Measurements from ENCODE around the gene VPS45.
"Not testable (repeated sequence)": the region's sequence is repeated elsewhere in the genome, so short reads cannot be mapped to it uniquely, and the experiment has no call there.

Gene VPS45, protein sequence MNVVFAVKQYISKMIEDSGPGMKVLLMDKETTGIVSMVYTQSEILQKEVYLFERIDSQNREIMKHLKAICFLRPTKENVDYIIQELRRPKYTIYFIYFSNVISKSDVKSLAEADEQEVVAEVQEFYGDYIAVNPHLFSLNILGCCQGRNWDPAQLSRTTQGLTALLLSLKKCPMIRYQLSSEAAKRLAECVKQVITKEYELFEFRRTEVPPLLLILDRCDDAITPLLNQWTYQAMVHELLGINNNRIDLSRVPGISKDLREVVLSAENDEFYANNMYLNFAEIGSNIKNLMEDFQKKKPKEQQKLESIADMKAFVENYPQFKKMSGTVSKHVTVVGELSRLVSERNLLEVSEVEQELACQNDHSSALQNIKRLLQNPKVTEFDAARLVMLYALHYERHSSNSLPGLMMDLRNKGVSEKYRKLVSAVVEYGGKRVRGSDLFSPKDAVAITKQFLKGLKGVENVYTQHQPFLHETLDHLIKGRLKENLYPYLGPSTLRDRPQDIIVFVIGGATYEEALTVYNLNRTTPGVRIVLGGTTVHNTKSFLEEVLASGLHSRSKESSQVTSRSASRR

DNA sequence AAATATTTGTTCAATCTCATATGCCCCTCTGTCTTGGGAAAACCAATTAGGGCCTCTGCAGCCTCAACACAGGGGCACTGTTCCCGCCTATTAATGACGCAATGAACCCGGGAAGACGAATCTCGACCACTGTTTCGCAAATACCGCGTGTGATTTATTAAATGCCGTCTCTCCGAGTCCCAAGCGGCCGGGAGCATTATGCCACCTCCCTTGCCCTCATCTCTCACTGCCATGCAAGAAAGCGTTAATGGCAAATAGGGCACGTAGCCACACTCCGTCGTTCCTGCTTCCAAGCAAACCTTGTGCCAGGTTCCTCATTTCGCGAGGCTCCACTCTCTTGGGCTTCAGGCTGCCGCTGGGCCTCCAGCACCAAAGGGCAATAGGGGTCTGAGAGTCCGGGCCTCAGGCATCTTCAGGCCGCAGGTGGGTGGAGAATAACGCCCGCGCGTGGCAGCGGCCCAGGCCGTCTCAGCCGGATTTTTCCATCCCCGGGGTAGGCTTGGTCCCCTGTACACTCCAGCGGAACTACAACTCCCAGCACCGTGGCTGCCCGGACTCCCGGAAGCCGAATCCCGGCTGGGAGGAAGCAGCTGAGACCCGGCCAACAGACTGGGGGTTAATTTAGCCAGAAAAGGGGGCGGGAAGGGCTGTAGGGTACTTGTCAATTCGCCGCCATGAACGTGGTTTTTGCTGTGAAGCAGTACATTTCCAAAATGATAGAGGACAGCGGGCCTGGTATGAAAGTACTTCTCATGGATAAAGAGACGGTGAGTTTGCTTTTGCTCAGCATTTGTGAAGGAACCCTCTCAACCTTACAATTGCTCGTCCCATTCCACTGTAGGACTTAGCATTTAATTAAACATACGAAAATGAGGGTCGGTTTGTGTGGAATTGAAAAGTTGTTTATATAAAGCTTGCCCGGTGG lies at the start of gene VPS45:
TSS of gene VPS45 (plus strand) at position 593 of the 925 bp plus-strand sequence. CDS start at position 675, 82 bp downstream.
- DNase-seq (ENCODE audit: low read depth) = peak; percentile 82

DNA sequence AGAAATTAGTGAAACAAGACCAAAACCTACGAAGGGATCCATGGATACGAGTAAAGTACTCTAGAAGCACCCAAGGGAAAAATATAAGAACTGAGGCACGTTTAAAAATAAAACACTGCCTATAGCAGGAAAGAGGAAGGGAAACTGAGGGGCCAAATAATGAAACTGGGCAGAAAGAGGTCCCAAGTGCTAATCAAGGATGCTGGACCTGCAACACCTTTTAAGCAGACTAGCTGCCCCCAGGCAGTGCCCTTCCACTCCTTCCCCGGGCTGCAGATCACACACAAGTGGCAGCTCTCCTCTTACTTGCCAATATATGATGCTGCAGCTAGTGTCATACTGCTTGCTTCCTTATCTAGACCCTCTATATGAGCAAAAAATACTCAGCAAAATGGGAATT lies 49.4 kb upstream of the VPS45 start:
- no peak for DNase-seq (ENCODE audit: low read depth)

DNA sequence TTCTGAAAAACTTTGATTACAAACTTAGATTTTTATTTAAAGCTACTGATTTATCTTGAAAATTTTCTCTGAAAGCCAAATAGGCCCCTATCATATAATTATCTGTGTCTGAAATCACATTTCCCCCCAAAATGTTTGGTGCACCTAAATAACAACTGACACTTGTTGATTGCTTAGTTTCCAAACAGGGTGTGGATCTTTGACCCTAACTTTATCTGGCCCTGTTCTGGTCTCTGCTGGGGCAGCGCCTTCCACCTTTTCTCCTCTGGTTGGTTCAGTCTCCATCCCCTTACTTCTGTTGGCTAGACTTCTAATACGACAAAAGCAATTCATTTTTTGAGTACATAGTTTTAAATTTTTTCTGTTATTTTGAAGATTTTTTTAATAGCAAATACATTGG lies 46.9 kb upstream of the VPS45 start:
- DNase-seq (ENCODE audit: low read depth) = no peak

DNA sequence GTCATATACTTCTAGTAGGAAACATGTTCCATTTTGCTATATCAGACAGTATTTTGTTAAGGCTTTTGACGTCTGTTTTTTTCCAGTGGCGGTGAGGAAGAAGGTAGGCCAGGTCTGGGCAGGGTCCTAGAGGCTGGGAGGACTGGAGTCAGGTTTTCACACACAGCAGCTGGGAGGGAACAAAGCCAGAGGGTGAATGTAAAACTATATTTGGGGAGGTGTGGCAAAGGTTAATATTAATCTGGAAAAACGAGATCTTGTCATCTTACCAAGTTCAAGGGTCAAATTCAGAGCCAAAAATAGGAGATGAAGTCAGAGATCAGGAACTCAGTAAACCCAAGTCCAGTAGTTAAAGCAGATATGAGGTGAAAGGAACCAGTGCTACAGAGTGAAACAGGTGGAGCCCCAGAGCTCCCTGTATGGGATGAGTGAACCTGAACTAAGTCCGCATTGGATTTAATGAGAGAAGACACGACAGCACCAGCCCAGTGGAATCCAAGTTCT lies 46.3 kb upstream of the VPS45 start:
- DNase-seq (ENCODE audit: low read depth) = no peak

DNA sequence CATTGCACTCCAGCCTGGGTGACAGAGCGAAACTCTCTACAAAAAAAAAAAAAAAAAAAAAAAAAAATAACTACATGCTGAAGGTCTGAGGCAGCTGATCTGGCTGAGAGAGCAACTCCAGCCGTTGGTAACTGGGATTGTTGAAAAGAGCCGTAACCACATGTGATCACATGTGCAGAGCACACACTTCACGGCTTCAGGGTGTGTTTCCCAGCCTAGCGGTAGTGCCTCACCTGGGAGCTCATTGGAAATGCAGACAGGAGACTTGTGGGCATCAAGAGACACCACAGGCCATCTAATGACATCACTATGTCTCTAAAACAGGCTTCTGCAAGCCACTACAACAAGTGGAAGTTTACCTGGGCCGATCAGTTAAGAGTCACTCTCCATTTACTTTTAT lies 45.2 kb upstream of the VPS45 start:
- no peak for DNase-seq (ENCODE audit: low read depth)

DNA sequence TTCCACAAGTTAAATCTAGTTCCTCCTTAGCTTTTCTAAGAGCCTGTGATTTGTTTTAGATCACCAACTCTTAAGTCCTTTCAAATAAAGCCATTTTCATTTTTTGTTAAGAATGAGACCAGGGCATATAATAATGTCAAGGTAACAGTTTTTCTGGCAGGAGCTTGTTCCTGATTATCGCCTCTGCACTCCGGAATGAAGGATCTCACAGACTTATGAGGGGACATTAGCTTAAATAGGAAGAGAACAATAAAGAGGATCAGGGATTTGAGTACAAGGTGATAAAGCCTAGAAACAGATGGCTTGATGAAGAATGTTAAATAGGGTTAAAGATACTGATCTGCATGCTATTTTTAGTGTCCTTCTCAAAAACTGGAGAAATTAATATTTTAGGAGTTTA lies 43.4 kb upstream of the VPS45 start:
- no peak for DNase-seq (ENCODE audit: low read depth)

DNA sequence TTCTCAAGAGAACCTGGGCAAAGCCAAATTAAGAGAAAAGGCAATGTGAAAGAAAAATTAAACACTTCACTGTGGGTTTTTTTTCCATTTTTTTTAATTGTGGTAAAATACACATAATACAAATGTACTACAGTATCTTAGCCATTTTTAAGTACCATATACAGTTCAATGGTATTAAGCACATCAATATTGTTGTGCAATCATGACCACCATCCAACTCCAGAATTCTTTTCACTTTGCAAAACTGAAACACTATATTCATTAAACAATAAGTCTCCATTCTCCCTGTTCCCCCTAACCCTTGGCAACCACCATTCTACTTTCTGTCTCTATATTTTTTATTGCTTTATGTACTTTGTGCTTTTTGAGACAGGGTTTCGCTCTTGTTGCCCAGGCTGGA lies 39.3 kb upstream of the VPS45 start:
- DNase-seq (ENCODE audit: low read depth) = no peak

DNA sequence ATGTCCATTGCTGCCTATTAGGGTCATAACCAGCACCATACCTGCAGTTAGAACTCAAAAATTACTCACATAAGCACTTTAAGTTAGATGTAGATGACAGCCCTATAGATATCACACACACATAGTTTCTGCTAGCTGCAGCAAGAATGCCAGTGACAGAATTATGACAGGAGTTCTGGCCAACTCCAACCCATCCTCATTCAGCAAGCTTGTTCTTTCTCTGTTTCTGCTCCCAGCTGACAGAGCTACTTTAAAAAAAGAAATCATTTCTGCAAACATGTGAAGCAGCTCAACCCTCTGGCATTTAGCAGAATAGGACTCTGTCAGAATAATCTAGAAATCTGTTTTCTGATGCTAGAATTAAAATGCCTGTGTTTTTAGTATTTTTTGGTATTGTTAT lies 33.2 kb upstream of the VPS45 start:
- no peak for DNase-seq (ENCODE audit: low read depth)

DNA sequence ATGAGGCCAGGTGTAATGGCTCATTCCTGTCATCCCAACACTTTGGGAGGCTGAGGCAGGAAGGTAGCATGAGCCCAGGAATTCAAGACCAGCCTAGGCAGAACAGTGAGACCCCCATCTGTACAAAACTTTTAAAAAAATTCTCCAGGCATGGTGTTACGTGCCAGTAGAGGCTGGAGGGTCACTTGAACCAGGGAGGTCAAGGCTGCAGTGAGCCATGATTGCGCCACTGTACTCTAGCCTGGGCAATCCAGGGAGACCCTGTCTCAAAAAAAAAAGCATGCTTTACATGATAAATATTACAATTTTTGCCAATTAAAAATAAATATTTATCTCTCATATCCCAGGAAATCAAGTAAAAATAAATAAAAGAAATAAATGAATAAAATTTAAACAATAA lies 17.6 kb upstream of the VPS45 start:
- no peak for DNase-seq (ENCODE audit: low read depth)

DNA sequence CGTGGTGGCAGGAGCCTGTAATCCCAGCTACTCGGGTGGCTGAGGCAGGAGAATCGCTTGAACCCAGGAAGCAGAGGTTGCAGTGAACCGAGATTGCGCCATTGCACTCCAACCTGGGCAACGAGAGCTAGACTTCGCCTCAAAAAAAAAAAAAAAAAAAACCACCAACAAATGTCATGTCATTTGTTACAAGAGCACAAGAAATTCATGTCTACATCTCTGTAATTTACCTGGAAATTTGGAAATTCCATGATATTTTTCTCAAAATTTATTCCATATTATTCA lies 16.5 kb upstream of the VPS45 start:
- no peak for DNase-seq (ENCODE audit: low read depth)

DNA sequence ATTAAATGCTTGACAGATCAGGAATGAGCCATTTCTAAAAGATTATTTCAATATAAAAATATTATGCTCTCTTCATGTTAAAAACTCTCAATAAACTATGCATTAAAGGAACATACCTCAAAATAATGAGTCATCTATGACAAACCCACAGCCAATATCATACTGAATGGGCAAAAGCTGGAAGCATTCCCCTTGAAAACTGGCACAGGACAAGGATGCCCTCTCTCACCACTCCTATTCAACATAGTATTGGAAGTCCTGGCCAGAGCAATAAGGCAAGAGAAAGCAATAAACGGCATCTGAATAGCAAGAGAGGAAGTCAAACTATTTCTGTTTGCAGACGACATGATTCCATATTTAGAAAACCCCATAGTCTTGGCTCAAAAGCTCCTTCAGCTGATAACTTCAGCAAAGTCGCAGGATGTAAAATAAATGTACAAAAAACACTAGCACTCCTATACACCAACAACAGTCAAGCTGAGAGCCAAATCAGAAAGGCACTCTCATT lies 15.6 kb upstream of the VPS45 start:
- not testable (repeated sequence) for DNase-seq (ENCODE audit: low read depth)

DNA sequence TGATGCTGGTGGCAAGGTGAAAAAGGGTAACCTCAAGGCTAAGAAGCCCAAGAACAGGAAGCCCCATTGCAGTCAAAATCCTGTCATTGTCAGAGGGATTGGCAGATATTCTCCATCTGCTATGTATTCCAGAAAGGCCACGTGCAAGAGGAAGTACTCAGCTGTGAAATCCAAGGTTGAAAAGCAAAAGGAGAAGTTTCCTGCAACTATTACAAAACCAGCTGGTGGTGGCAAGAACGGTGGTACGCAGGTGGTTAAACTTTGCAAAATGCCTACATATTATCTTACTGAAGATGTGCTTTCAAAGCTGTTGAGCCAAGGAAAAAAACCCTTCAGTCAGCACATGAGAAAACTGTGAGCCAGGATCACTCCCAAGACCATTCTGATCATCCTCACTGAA lies 13.7 kb upstream of the VPS45 start:
- DNase-seq (ENCODE audit: low read depth) = no peak

DNA sequence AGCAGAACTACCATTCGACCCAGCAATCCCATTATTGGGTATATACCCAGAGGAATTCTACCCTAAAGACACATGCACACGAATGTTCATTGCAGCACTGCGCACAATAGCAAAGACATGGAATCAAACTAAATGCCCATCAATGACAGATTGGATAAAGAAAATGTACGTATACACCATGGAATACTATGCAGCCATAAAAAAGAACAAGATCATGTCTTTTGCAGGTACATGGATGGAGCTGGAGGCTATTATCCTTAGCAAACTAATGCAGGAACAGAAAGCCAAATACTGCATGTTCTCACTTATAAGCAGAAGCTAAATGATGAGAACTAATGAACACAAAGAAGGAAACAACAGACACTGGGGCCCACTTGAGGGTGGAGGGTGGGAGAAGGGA lies 12.1 kb upstream of the VPS45 start:
- not testable (repeated sequence) for DNase-seq (ENCODE audit: low read depth)

DNA sequence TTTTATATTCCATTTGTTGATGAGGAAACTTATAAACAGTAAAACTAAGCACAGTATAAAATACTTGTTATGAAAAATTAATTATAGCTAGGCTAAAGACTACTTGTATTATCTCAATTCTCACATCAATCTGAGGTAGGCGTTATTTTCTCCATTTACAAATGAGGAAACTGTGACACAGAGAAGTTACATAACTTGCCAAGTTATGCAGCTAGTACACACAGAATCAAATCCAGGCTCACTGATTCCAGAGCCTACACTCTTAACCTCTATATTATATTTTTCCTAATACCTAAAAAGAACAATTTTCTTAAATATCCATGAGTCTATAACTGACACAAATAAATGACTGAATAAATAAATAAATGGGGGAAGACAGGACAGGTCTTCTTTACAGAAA lies 11.2 kb upstream of the VPS45 start:
- DNase-seq (ENCODE audit: low read depth) = no peak

DNA sequence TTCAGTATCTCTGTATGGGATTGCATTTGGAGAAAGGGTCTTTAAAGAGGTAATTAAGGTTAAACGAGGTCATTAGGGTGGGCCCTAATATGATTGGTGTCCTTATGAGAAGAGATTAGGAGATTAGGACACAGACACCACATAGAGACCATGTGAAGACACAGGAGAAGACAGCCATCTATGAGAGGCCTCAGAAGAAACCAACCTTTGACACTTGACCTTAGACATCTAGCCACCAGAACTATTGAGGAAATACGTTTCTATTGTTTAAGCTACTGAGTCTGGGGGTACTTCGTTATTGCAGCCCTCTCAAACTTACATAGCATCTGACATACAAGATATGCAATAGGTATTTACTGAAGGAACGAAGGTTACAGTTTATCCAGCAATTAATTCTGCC lies 7.3 kb upstream of the VPS45 start:
- DNase-seq (ENCODE audit: low read depth) = no peak

DNA sequence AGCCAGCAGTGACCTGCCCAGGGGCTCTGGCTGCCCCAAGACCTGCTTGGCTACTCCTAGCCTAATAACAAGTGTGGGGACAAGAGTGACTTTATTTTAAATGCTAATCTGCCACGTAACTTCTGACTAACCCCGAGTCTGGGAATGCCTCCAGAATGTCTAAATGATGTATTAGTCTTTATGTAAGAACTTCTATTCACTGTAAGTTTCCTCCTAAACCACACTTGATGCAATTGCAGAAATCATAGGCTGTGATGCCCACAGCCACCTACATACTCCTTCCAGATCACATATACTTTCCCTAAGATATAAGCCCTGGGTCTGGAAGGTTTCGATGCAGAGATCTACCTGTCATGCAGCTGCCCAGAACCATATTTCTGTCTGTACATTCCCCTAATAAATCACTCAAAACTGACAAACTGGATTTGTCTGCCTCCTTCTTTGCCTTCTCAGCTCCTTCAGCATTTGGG lies 5.9 kb upstream of the VPS45 start:
- no peak for DNase-seq (ENCODE audit: low read depth)

DNA sequence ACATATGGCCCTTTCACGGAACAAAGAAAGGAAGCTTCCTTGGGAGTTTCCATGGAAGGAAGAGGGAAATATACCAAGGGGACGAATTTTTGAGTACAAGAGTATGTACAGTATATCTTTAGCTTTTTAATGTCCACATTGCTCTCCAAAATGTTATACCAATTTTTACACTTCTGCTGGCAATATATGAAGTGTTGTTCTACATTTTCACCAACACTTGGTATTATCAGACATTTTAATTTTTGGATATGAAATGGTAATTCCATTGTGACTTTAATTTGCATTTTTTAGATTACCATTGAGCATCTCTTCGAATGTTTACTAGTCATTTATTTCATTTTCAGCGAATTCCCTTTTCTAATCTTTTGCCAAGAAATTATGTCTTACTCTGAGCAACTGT lies 5.5 kb upstream of the VPS45 start:
- DNase-seq (ENCODE audit: low read depth) = no peak

DNA sequence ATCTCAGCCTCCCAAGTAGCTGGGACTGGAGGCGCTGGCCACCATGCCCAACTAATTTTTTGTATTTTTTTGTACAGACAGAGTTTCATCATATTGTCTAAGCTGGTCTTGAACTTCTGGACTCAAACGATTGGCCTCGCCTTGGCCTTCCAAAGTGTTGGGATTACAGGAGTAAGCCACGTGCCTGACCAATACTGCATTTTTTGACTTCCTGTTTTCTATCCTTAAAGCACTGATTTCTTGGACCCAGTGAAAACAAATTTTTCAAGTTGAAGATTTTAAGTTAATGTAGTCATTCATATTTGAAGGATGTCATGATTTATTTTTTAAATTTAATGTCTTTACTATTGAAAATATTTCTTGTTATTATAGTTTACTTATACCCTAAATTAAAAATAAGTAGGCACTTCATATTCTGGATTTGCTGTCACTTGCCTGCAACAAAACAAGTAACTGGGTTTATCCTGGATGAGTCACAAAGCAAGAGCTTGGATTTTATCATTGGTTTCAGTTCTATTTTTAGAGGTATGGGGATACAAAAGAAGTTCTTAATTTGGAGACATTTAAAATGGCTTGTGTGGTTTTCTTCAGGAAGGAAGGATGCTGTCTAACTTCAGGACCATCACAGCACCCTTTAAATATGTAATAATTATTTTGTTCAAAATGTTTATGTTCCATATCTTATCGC lies 2.2 kb upstream of the VPS45 start:
- no peak for DNase-seq (ENCODE audit: low read depth)

DNA sequence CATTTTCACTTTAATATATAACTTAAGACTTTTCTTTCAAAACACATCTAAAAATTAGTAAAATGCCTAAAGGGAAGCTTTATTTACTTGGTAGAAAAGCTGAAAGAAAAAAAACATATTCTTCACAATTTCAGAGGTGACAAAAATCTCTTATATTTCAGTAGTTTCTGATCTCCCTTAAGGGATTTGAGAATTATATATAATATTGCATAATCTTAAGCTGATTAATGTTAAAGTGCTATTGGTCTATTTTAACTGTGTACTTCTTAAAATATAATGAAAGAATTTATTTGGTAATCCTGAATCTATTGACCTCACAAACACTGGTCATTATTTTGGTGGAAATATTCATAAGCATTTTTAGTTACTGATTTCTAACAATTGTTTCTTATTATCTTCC lies 1.2 kb upstream of the VPS45 start:
- no peak for DNase-seq (ENCODE audit: low read depth)

DNA sequence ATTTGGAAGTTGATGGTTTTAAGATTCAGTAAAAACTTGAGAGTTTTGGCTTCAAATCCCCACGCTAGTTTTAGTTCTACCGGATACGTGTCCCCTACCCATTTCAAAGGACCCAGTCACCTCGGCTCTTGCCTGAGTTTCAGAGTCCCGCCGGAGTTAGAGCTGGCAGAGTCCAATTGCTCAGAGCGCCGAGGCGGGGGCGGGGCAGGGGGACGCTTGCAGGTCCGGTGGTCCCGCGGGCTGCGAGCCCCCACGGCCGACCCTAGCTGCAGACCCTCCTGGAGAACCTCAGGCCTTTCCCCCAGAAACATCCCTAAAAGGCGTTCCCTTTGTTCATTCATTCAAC lies 765 bp upstream of the VPS45 start:
- DNase-seq (ENCODE audit: low read depth) = peak; percentile 23

DNA sequence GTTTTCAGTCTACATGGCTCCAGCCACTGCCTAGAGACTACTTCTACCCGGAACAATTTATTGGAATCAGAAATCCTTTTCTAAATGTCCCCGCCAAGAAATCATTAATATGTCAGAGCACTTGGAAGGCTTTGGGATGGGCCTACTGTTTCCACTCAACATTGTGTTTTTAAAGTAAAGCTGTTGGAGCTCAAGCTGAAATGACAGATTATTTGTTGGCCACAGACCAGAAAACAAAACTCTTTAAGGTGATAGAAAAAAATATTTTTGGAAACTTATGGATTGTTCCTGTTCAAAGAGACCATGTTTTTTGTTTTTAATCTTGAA lies 496 bp downstream of the VPS45 start:
- DNase-seq (ENCODE audit: low read depth) = no peak

DNA sequence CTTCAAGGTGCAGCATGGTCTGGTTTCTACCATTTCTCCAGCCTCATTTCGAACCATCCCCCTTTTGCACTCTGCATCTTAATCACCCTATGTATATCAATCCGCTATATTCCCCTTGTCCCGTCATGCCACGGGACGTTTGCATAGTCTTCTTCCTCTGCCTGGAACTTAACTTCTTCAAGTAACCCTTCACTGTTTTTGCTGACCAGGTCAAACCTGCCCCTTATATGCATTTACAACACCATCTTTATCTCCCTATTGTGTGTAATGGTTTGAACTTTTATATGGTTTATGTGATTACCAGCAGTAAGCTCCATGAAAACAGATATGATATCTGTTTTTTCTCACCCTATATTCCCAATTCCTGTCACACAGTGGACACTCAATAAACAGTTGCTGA lies 2.3 kb downstream of the VPS45 start:
- no peak for DNase-seq (ENCODE audit: low read depth)

All from activated T-cell treated with anti-CD3 and anti-CD28 coated beads for 24 hours (primary cell).